Sigmoid colon (tissue), 7 donors: ENCODE measurements around the gene TENM4. TPM values are rescaled to one million over a fixed set of nuclear protein-coding genes. Genes with fewer than 3 reads are reported as not detected.

Source experiments
- DNase-seq: peaks from one replicate; pipeline ENCODE4 v3.0.0-alpha.2; 2019
- H3K27ac ChIP-seq, 4 donors: fragments of 200-600 bp; sonication (generic); one replicate each; pipeline ENCODE4 v1.5.1; 2016 to 2019; ENCODE audit warnings: mild to moderate bottlenecking in 1 of 4
- H3K27me3 ChIP-seq, 3 donors: fragments of 200-600 bp; sonication (generic); one replicate each; pipeline ENCODE4 v1.5.1; 2019; ENCODE audit warnings: mild to moderate bottlenecking in 1 of 3
- H3K36me3 ChIP-seq, 4 donors: fragments of 200-600 bp; sonication (generic); one replicate each; pipeline ENCODE4 v1.5.1; 2016 to 2019
- H3K4me1 ChIP-seq, 4 donors: fragments of 200-600 bp; sonication (generic); one replicate each; pipeline ENCODE4 v1.5.1; 2017 to 2019
- H3K4me3 ChIP-seq, 4 donors: fragments of 200-600 bp; sonication (generic); one replicate each; pipeline ENCODE4 v1.5.1; 2017 to 2019; ENCODE audit warnings: mild to moderate bottlenecking in 2 of 4, moderate library complexity in 1 of 4
- H3K9me3 ChIP-seq, 4 donors: fragments of 200-600 bp in 3 of 4; sonication (generic) in 3 of 4; one replicate each; pipeline versions ENCODE4 v1.5.1 to v1.6.1; 2013 to 2019
- CTCF ChIP-seq, 4 experiments: fragments of 450-650 bp in 3 of 4; fragments of 200-600 bp in 1 of 4; IDR thresholded peaks; one replicate each; pipeline ENCODE4 v1.5.1; 2016 to 2019; ENCODE audit warnings: antibody characterized with exemption in 4 of 4, mild to moderate bottlenecking in 3 of 4, moderate library complexity in 2 of 4
- EP300 ChIP-seq, 4 donors: sonication (generic); formaldehyde crosslinking; IDR thresholded peaks; one replicate each; pipeline ENCODE4 v1.6.1; 2017; ENCODE audit warnings: antibody characterized with exemption in 4 of 4
- POLR2A ChIP-seq, 2 donors: fragments of 450-650 bp; IDR thresholded peaks; one replicate each; pipeline ENCODE4 v1.6.1; 2016; ENCODE audit warnings: antibody characterized with exemption in 2 of 2, mild to moderate bottlenecking in 2 of 2, moderate library complexity in 2 of 2
- POLR2AphosphoS5 ChIP-seq, 4 donors: sonication (generic); formaldehyde crosslinking; IDR thresholded peaks; one replicate each; pipeline ENCODE4 v1.6.1; 2017; ENCODE audit warnings: antibody characterized with exemption in 4 of 4
- WGBS, 2 donors: extraction: QIAGEN DNeasy Blood & Tissue Kit; methylation state at CpG; one replicate each; pipeline ENCODE4 v1.1.7; 2013; 5-methylcytosine and 5-hydroxymethylcytosine counted together
- intact Hi-C: fragments of 100-400 bp; cut with DNase I; formaldehyde crosslinking; loops from one replicate; pipeline ENCODE4 v1.15.1; 2023
- polyA plus RNA-seq, 3 donors: library from polyadenylated mRNA; stranded (reverse); fragments of 200-250 nt; gene quantifications; one replicate each; pipeline ENCODE4 v1.2.3, GENCODE V29; 2013
- total RNA-seq, 4 donors: library from RNA; depleted of rRNA; stranded (reverse); fragments of >200 nt; gene quantifications; one replicate each; pipeline ENCODE4 v1.1.0, GENCODE V29; 2016
- donor health status: healthy with polysubstance abuse.
- donor health status: Bipolar disorder and iron deficiency.
- donor health status: healthy.

Gene TENM4
- total and polyA plus RNA-seq, 7 donors: 0.23 to 14.6 (median 1.9) TPM; not detected in 1

GRCh38 chr11:78795621-78796261, 645.1 kb downstream of the TENM4 start:
- no peak for DNase-seq
- no peak overlapping the region for H3K4me3 ChIP-seq
- H3K27ac ChIP-seq: no peak overlapping the region
- peaks cover 0 to 40% (median 40%) of the 10 kb centered on the region in 4 donors for H3K4me1 ChIP-seq
- H3K36me3 ChIP-seq: no peaks in the 10 kb centered on the region
- H3K9me3 ChIP-seq: no peaks in the 10 kb centered on the region
- no peaks in the 10 kb centered on the region for H3K27me3 ChIP-seq
- 71 to 73% methylated on average over 6 of the region's 6 CpGs for WGBS, 2 donors
- TF ChIP-seq POLR2A (IDR thresholded peaks at IDR 0.05) (no peak), CTCF (IDR thresholded peaks at IDR 0.05) (no peak), POLR2AphosphoS5 (IDR thresholded peaks at IDR 0.05) (no peak), EP300 (IDR thresholded peaks at IDR 0.05) (no peak)
- intact Hi-C loops: loop anchor here (5.0 to 10.0 kb wide), 4 partner anchors 137 to 282 kb away; no protein-coding TSS in a partner anchor

DNA sequence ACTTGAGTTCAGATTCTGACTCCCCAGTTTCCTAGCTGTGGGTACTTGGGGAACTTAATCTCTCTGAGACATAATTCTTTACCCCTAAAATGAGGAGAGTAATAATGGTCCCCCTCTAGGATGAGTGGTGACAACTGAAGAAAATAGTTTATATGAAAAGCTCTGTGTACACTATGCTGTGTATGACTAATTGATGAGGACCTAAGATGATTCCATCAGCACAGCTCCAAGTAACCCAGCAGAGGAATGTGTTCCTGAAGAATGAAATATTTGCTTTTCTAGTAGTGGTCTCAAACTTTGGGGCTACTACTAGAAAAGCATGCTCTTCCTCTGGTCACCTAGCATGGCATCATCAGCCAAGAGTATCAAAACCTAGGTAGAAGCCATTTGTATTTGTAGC, 648.9 kb downstream of the TENM4 start:
- TF ChIP-seq POLR2AphosphoS5 (IDR thresholded peaks at IDR 0.05) (no peak), EP300 (IDR thresholded peaks at IDR 0.05) (no peak), POLR2A (IDR thresholded peaks at IDR 0.05) (no peak), CTCF (IDR thresholded peaks at IDR 0.05) (no peak)
- no peaks in the 10 kb centered on the region for H3K9me3 ChIP-seq
- no peaks in the 10 kb centered on the region for H3K36me3 ChIP-seq
- H3K4me3 ChIP-seq: no peak overlapping the region
- peak overlapping the region in 2 of 4 donors; percentile 63 to 66 for H3K27ac ChIP-seq
- no peaks in the 10 kb centered on the region for H3K27me3 ChIP-seq
- H3K4me1 ChIP-seq: peaks cover 0 to 24% (median 18%) of the 10 kb centered on the region in 4 donors
- DNase-seq: no peak
- intact Hi-C loops: loop anchor here (10.0 kb wide), 1 partner anchor 147 kb away; no protein-coding TSS in a partner anchor

GRCh38 chr11:78791254-78791653, 649.6 kb downstream of the TENM4 start:
- no peaks in the 10 kb centered on the region for H3K36me3 ChIP-seq
- TF ChIP-seq POLR2A (IDR thresholded peaks at IDR 0.05) (no peak), POLR2AphosphoS5 (IDR thresholded peaks at IDR 0.05) (peak in 2 of 4 donors; percentile 20 to 68), CTCF (IDR thresholded peaks at IDR 0.05) (no peak), EP300 (IDR thresholded peaks at IDR 0.05) (peak in 3 of 4 donors; percentile 18 to 50 (median 21))
- no peaks in the 10 kb centered on the region for H3K27me3 ChIP-seq
- peaks cover 0 to 24% (median 18%) of the 10 kb centered on the region in 4 donors for H3K4me1 ChIP-seq
- intact Hi-C loops: loop anchor here (10.0 kb wide), 1 partner anchor 146 kb away; no protein-coding TSS in a partner anchor
- H3K4me3 ChIP-seq: no peak overlapping the region
- WGBS, 2 donors: 82 to 94% methylated on average over 1 of the region's 1 CpG
- H3K27ac ChIP-seq: peak overlapping the region in 3 of 4 donors; percentile 49 to 66 (median 63)
- no peaks in the 10 kb centered on the region for H3K9me3 ChIP-seq
- DNase-seq: no peak

GRCh38 chr11:78790784-78791183, 650.0 kb downstream of the TENM4 start:
- peak; percentile 80 for DNase-seq

More at GRCh38 chr11:78790784-78791183, 650.0 kb downstream of the TENM4 start:
- Histone ChIP-seq H3K27me3 (no peaks in the 10 kb centered on the region), H3K36me3 (no peaks in the 10 kb centered on the region), H3K4me3 (no peak overlapping the region), H3K9me3 (no peaks in the 10 kb centered on the region), H3K27ac (peak overlapping the region in 3 of 4 donors; percentile 49 to 66 (median 63)), H3K4me1 (peaks cover 0 to 24% (median 18%) of the 10 kb centered on the region in 4 donors)
- intact Hi-C loops: loop anchor here (10.0 kb wide), 1 partner anchor 146 kb away; no protein-coding TSS in a partner anchor
- TF ChIP-seq CTCF (IDR thresholded peaks at IDR 0.05) (no peak), POLR2AphosphoS5 (IDR thresholded peaks at IDR 0.05) (peak; percentile 32 to 73 (median 56)), EP300 (IDR thresholded peaks at IDR 0.05) (peak in 2 of 4 donors; percentile 14 to 27), POLR2A (IDR thresholded peaks at IDR 0.05) (no peak)
